GM21825 (cell line): Measurements from ENCODE around the gene AEBP2.
"Not testable (repeated sequence)": the region's sequence is repeated elsewhere in the genome, so short reads cannot be mapped to it uniquely, and the experiment has no call there.

ENCODE experiments used
- ATAC-seq: cut with Tn5 transposase; IDR thresholded peaks from one replicate; pipeline ENCODE4 v1.9.1; 2021; ENCODE audit warnings: mild to moderate bottlenecking, moderate library complexity; ENCODE audit not compliant: unreplicated experiment

The AEBP2 gene, protein sequence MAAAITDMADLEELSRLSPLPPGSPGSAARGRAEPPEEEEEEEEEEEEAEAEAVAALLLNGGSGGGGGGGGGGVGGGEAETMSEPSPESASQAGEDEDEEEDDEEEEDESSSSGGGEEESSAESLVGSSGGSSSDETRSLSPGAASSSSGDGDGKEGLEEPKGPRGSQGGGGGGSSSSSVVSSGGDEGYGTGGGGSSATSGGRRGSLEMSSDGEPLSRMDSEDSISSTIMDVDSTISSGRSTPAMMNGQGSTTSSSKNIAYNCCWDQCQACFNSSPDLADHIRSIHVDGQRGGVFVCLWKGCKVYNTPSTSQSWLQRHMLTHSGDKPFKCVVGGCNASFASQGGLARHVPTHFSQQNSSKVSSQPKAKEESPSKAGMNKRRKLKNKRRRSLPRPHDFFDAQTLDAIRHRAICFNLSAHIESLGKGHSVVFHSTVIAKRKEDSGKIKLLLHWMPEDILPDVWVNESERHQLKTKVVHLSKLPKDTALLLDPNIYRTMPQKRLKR

DNA sequence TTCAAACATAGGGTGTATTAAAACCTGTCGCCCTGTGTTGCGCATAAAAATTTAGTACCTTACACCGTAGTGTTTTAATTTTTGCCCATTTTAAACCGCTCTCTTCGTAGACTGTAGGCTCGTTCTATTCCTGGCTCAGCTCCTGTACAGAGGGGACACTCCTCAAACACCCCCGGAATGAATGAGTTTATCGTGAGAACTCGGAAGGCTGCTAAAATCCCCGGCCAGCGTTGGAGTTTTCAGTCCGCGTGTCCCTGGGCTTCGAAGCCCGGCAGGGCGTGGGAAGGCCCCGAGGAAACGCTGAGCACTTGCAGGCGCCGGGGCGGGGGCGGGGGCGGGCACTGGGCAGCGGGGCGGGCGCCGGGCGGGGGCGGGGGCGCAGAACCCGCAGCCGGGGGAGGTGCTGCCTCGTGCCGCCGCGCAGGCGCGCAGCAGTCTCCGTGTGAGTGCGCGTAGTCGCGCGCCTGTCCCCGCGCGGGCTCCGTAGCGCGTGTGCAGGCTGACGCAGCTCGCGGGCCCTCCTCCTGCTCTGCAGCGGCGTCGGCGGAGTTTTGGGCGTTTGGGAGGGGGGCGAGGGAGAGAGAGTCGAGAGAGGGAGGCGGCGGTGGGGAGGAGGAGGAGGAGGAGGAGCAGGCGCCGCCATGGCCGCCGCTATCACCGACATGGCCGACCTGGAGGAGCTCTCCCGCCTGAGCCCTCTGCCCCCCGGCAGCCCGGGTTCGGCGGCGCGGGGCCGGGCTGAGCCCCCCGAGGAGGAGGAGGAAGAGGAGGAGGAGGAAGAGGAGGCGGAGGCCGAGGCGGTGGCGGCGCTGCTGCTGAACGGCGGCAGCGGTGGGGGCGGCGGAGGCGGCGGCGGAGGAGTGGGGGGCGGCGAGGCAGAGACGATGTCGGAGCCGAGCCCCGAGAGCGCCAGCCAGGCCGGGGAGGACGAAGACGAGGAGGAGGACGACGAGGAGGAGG is at the start of gene AEBP2:
Gene AEBP2 (plus strand): TSS at position 434 of the 960 bp plus-strand sequence. CDS start 208 bp downstream, at position 642.
- ATAC-seq, result peak; percentile 85

DNA sequence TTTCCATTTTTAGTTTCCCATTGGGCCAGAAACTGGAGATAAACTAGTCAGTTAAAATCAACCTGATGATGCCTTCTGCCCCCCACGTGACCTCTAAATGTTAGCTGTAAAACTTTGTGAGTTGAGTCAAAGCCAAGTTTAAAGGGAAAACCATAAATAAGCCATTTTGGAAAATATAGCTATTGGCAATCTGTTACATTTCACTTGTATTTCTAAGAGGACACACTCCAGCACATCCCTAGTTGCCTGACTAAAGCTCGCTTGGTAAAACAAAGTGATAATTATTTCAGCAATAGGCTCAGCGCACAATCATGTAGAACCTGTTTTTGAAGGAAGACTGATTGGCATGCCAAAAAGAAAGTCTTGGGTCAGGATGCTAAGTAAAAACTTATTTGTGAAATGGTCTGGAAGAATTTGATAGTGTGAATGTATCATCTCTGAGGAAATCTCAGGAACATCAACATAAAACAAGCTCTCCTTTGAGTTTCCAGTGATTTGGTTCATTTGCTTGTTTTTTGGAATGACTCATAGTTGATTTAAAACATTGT is 49.2 kb upstream of the AEBP2 start:
- ATAC-seq, result no peak

DNA sequence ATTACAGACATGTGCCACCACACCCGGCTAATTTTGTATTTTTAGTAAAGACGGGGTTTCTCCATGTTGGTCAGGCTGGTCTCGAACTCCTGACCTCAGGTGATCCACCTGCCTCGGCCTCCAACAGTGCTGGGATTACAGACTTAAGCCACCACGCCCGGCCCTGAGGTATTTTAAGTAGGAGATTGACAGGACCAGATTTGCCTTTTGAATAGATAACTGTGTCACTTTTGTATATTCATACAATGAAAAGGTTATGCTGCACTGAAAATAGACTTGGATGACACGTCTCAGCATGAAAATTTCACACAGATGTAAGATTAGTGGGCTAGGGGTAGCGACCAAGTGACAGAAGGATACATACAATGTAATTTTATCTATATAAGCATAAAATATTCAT is 46.6 kb upstream of the AEBP2 start:
- ATAC-seq, result not testable (repeated sequence)

DNA sequence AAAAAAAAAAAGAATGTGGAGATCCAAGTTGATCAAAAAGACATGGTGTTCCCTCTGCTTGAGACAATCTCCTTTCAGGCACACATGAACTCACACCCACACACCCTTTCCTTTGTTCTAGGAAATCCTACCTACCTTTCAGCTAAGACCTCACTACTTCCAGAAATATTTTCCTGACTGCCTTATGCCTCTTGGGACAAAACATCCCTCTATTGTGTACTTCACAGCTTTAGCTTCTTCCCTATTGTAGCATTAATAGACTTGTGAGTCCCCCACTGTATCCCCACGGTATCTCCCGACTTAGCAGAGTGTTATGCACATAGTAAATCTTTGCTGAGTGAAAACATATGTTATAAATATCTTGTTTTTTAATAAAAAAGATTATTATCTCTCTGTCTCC is 44.9 kb upstream of the AEBP2 start:
- ATAC-seq, result no peak

DNA sequence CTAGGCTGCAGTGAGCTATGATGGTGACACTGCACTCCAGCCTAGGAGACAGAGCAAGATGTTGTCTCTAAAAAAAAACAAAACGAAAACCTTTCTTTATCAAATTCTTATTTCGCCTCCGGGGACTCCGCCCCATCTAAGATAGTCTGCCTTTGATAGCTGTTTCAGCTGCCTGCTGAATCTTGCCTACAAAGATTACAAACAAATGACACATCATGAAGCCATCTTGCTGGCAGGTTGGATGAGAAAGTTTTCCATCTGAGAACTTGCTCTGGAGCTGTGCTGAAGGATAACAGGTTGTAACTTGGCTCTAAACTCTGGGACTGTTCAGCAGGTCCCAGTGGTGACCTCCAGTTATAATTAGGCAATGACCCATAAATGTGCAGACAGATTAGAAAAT is 41.8 kb upstream of the AEBP2 start:
- ATAC-seq, result no peak

DNA sequence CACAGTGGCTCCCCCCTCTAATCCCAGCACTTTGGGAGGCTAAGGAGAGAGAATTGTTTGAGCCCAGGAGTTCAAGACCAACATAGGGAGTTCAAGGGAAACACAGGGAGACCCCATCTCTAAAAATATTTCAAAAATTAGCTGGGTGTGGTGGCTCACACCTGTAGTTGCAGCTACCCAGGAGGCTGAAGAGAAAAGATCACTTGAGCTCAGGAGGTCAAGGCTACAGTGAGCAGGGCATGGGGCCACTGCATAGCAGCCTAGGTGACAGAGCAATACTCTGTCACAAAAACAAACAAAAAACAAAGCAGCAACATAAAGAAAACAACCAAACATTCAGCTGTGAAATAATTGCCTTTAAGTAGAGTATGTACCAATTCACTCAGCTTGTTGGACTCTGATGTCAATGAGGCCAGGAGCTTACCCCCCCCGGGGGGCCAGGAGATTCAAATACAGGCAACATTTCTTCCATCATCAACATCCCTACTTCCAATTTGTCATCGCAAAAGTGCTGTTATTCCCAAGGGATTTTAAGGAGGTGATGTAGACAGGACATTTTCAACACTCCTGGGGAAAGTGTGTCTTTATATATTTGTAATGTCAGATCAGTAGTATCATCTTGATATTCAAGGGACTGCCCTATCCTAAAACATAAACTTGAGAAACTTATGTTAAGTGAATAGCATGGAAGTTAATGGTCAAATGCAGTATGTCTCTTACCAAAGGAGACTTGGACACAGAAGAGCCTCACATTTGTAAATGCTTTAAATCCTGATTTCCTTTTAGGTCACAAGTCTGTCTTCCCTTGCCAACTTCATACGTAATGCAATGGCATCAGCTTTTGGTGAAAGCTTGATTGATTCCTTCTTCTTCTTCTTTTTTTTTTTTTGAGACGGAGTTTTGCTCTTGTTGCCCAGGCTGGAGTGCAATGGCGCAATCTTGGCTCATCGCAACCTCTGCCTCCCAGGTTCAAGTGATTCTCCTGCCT is 40.6 kb upstream of the AEBP2 start:
- ATAC-seq, result no peak

DNA sequence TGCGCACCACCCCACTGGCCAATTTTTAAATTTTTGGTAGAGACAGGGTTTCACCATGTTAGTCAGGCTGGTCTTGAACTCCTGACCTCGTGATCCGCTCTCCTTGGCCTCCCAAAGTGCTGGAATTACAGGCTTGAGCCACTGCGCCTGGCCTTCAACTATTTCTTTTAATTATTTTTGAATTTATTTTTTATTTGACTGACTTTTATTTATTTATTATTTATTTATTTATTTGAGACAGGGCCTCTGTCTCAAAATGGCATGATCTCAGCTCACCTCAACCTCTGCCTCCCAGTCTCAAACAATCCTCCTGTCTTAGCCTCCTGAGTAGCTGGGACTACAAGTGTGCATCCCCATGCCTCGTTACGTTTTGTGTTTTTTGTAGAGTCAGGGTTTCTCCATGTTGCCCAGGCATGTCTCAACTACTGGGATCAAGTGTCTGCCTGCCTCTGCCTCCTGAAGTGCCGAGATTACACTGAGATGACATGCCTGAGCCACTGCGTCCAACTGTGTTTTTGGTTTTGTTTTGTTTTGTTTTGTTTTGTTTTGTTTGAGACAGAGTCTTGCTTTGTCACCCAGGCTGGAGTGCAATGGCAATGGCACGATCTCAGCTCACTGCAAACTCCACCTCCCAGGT is 38.5 kb upstream of the AEBP2 start:
- ATAC-seq, result not testable (repeated sequence)

DNA sequence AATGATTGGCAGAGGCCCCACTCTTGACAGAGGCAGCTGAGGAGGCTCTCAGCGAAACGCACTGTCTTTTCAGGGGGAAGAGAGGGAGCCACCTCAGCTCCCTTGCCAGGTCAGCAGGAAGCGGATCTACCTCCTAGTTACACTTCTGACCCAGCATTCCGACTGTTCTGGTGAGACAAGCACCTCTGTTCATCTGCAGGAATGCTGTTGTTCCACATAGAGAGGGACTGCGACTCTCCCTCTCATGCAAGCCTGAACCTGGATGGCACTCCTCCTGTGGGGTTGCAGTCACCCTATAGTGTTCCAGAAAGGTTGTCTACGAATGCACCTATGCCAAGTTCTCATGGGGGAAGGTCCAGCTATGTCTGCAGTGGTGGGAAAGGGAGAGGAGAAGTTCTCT is 37.1 kb upstream of the AEBP2 start:
- no peak for ATAC-seq

DNA sequence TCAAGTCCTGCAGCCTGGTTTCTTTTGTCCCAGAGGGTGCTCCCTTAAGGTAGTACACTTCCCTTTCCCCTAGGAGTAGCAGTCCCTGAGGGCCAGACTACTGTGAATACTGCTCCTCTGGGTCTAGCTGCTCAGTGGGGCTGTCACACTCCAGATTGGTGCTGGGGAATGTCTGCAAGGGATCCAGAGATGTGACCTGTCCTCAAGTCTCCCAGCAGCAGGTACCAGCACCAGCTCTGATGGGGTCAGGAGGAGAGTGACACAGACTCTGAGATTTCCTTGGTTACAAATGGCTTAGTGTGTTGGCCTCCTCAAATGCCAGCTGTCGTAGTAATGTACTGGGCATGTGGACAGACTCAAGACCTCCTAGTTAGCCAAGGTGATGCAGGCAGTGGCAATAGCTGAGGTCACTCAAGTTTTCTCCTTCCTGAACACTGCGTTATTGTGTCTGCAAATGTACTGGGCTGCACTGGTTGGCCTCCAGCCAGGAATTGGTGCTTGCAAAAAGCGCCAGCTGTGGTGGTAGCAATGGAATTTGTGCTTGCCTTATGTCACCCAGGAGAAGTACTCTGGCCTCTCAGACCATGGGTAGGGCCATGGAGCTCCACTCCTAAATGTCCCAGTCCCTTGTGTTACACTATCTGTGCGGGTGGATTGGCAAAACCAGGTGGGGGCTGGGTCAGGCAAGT is 36.4 kb upstream of the AEBP2 start:
- no peak for ATAC-seq

DNA sequence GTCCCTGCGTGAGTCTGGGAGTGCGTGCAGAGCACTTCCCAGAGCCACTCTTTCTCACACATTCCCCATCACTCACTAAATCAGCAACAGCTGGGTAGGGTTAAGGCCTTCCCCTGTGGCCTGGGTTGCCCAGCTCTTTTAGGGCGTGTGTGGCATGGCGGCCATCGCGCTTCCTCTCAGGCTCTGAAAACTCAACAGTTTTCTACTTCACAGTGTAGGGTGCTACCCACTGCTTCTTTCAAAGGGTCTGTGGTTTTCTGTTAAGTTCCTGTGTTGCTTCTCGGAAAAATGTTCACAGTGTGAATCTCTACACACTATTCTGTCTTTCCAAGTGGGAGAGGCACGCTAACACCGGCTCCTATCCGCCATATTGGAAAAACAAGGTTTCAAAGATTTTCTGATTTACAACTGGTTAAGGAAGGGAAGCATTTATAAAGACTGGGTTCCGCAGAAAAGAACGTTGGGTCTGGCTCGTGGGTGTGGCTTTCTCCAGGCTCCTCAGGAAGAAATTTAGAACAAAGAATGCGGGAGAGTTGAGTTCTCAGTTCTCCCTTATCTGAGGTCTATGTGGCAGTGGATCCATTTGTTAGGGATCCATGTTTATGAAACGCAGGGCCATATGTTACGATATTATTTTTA is 34.9 kb upstream of the AEBP2 start:
- ATAC-seq, result no peak

DNA sequence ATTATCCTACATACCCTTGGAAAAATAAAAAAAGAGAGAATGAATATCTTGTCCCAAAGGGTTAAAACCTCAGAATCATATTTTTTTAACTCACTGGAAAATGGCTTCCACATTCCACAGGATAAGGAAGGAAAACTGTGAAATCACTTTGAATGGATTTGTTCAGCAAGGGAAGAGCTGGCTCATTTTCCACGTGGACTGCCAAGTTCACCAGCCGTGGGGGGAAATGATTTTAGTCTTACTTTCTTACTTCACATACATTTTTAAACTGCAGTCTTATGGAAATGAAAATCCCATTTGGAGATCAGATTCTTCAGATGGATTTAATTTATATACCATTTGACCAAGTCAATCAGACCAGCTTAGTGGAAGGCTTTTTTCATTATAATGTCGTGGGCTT is 29.9 kb upstream of the AEBP2 start:
- ATAC-seq, result no peak

DNA sequence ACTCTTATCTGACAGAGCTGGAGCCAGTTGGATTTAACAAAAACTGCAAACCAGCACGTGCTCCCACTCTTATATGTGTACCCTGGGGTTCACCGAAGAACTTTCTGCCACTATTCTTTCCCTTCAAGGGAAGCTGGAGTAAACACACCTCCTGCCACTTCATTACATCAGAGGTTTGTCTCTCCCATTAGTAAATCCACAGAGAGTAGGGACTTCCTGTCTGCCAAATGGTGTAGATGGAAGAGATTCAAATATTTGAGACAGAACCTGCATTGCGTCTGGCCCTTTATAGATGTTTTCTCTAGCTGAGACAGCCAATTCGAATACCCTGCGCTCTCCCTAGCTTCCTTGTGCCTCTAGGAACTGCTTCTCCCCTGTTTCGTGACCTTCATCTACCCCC is 29.1 kb upstream of the AEBP2 start:
- ATAC-seq, result no peak

DNA sequence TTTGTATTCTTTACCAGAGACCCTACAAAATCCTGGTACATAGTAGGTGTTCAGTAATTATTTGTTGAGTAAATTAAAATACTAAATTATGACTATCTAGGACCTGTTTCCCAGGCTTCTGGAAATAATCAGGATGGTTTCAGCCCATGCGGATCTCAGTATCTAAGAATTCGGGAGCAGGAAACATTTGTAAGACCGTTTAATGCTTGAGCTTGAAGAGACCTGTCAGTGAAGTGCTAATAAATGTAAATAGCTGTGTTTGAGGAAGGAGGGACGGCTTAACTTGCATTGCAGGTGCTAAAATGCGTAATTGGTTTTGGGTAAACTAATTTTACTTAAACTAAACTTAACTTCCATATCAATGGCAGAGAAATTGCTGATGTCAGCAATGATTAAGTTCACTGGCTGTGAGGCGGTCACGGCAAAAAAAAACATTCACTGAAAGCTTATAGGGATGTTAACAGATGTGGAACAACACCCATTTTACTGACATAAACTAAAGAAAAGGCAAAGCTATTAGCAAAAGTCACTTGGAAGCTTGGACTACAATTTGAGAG is 28.6 kb upstream of the AEBP2 start:
- ATAC-seq, result no peak

DNA sequence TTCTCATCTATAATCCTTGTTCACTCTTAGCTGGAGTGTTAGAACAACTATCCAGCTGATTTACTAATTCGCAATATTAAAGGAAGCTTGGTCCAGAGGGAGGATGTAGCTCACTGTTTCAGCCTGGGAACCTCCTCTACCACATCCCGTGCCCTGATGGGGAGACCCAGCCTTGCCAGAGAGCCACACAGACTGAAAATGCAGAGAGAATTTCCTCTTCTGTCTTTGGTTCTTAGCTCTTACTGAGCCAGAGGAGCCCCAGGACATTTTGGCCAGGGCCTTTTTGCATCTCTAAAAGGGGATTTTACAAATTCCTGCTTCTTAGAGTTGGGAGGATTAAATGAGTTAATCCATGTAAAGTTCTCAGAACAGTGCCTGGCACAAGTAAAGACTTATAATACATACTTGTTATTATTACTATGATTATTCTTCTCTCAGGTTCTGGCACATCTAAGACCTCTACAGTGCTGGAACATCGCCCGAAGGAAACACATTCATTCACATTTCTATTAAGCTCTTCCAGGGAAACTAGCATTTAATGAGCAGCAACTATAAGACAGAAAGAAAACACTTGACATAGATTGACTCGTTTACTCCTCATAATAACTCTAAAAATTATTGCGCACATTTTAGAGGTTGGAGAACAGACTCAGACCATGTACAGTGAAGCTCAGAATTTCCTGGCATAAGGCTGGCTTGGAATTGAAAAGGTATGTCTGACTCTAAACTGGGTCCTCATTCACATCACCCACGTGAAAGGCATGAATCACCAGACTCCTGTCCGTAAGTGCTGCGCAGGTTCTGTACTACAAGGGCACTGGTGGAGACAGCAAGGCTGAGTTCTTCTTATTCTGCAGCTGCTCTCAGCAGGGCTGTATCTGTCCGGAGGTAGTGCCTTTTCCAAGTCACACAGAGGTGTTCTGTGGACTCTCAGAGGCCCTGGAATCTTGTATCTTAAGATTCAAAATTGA is 27.8 kb upstream of the AEBP2 start:
- ATAC-seq, result no peak

DNA sequence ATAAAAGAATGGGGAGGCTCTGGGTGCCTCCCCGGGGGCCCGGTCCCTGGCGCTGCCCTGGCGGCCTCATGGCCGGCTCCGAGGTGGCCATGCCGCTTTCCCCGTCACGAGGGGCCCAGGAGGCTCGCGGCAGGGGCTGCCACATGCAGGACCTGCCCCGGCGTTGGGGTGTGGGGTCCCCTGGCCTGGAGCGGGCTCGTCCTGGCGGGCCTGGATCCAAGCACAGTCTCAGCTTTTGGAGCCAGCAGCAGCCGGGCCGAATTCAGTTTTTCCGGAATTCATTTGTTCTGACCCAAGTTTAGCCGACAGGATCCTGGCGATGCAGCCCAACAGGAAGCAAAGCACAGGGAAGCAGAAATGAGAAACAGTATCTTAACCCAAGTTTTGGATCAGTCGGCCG is 26.4 kb upstream of the AEBP2 start:
- ATAC-seq, result no peak

DNA sequence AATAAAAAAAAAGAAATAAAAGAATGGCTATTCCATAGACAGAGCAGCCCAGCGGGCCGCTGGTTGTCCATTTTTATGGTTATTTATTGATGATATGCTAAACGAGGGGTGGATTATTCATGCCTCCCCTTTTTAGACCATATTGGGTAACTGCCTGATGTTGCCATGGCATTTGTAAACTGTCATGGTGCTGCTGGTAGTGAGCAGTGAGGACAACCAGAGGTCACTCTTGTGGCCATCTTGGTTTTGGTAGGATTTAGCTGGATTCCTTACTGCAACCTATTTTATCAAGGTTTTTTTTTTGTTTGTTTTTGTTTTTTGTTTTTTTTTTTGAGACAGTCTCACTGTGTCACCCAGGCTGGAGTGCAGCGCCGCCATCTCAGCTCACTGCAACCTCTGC is 25.7 kb upstream of the AEBP2 start:
- ATAC-seq, result not testable (repeated sequence)

DNA sequence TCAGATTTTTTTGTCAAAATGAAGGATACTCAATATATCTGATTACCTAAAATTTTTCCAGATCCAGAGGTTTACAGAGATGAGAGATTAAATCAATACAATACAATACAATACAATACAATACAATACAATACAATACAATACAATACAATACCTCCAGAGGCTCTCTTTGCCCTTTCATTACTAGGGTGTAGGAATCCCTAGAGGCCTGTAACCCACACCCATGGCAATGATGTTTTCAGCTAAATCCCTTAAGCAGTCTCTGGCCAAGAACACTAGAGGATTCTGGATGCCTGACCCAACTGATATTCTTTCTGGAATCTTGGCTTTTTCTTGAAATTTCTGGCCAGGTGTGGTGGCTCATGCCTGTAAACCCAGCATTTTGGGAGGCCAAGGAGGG is 23.7 kb upstream of the AEBP2 start:
- ATAC-seq, result no peak
